Measurements from ENCODE around the gene GNGT2. TPM values are rescaled to one million over a fixed set of nuclear protein-coding genes. Genes with fewer than 3 reads are reported as not detected.

GNGT2 gene
- total RNA-seq, 2 donors from 2014 or later, result 0.56 to 0.94 TPM

DNA sequence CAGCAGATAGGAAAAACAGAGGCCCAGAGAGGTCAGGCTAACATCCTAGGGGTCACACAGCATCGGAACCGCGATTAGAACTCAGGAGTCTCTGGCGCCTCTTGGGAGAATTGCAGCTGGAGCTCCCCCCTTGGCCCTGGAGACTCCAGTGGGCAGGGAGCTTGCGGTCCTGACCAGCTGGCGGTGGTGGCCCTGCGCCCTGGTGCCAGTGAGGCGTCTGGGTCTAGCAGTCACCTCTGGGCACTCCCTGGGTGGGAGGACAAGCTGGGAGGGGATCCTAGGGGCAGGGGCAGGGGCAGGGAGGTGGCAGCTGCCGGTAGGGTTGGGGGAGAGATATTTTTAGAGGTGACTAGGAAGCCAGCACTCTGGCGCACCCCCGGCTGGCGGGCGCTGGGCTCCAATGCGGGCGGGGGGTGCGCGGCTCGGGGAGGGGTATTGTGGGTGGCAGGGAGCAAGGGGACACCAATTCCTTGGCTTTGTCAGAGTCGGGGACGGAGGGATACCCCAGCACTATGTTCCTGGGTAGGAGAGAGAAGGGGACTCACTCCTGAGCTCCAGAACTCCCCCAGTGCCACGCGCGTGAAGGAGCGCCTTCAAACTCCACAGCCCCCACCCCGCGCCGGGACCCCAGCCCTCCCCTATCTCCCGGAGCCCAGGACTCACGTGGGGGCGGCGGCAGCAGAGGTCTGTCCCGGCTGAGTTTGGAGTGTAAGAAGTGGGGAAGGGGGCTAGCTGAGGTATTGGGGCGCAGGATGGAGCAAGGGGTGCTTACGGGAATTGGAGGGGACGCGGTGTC lies 19.6 kb upstream of the GNGT2 start:
- Histone ChIP-seq H3K27me3 (peaks cover 13% of the 10 kb centered on the region), H3K27ac (no peak overlapping the region), H3K4me3 (peak overlapping the region; percentile 47), H3K4me1 (peaks cover 5% of the 10 kb centered on the region), H3K36me3 (no peaks in the 10 kb centered on the region), H3K9me3 (no peaks in the 10 kb centered on the region), H3K9ac (ENCODE audit: low read depth in 2 of 2, low read length in 2 of 2) (no peak overlapping the region)
- intact Hi-C loops (cut with DNase I), result loop anchor here (5.0 kb wide), 1 partner anchor 48 kb away; no protein-coding TSS in a partner anchor
- TF ChIP-seq, protein P1, sequence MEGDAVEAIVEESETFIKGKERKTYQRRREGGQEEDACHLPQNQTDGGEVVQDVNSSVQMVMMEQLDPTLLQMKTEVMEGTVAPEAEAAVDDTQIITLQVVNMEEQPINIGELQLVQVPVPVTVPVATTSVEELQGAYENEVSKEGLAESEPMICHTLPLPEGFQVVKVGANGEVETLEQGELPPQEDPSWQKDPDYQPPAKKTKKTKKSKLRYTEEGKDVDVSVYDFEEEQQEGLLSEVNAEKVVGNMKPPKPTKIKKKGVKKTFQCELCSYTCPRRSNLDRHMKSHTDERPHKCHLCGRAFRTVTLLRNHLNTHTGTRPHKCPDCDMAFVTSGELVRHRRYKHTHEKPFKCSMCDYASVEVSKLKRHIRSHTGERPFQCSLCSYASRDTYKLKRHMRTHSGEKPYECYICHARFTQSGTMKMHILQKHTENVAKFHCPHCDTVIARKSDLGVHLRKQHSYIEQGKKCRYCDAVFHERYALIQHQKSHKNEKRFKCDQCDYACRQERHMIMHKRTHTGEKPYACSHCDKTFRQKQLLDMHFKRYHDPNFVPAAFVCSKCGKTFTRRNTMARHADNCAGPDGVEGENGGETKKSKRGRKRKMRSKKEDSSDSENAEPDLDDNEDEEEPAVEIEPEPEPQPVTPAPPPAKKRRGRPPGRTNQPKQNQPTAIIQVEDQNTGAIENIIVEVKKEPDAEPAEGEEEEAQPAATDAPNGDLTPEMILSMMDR (IDR thresholded peaks at IDR 0.05), result no peak
- DNase-seq, result no peak

DNA sequence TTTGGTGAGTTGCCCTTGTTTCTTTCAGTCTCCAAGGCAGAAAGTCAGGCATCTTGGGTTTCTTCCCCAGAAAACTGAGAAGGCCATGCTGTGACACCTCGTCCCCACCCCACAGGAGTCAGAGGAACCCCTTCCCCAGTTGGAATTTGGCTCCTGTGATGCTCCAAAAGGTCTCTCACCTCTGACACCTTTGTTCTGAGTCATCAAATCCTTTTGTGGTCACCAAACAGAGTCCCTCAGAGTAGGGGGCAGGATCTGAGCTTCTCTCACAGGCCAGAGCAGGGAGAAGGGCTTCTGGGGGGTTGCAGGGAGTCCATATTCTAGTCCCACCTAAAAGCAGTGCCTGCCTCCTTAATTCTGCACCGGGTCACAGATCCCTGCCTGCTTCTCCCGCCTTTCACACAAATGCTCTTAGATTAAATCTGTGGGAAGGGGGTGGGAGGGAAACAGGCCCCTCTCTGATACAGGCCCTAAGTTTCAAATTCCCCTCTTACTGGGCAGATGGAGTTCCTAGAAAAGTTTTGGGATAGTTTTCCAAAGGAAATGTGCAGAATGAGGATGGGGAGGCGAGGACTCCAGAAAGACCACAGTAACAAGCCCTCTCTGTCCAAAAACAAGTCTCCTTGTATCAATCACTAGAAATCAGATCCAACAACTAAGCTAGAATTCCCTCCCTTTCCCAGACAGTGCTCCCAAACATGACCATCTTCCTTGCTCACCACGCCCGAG lies 18.9 kb upstream of the GNGT2 start:
- Histone ChIP-seq H3K4me3 (no peak overlapping the region), H3K36me3 (no peaks in the 10 kb centered on the region), H3K27me3 (peaks cover 21% of the 10 kb centered on the region), H3K9ac (ENCODE audit: low read depth in 2 of 2, low read length in 2 of 2) (no peak overlapping the region), H3K9me3 (no peaks in the 10 kb centered on the region), H3K4me1 (peaks cover 5% of the 10 kb centered on the region), H3K27ac (no peak overlapping the region)
- intact Hi-C loops (cut with DNase I), result loop anchor here (5.0 kb wide), 1 partner anchor 47 kb away; no protein-coding TSS in a partner anchor
- TF ChIP-seq, protein P1 (IDR thresholded peaks at IDR 0.05), result no peak
- DNase-seq, result no peak

- TF ChIP-seq, protein P1 (IDR thresholded peaks at IDR 0.05), result peak; percentile 62
- Histone ChIP-seq H3K4me3 (no peak overlapping the region), H3K4me1 (peaks cover 9% of the 10 kb centered on the region), H3K9me3 (no peaks in the 10 kb centered on the region), H3K27ac (no peak overlapping the region), H3K36me3 (no peaks in the 10 kb centered on the region), H3K9ac (ENCODE audit: low read depth in 2 of 2, low read length in 2 of 2) (no peak overlapping the region), H3K27me3 (peaks cover 28% of the 10 kb centered on the region)
- intact Hi-C loops (cut with DNase I), result loop anchor here (5.0 kb wide), 1 partner anchor 45 kb away; no protein-coding TSS in a partner anchor
- peak; percentile 83 for DNase-seq
Observed at GRCh38 chr17:49227436-49228261, 17.3 kb upstream of the GNGT2 start.

DNA sequence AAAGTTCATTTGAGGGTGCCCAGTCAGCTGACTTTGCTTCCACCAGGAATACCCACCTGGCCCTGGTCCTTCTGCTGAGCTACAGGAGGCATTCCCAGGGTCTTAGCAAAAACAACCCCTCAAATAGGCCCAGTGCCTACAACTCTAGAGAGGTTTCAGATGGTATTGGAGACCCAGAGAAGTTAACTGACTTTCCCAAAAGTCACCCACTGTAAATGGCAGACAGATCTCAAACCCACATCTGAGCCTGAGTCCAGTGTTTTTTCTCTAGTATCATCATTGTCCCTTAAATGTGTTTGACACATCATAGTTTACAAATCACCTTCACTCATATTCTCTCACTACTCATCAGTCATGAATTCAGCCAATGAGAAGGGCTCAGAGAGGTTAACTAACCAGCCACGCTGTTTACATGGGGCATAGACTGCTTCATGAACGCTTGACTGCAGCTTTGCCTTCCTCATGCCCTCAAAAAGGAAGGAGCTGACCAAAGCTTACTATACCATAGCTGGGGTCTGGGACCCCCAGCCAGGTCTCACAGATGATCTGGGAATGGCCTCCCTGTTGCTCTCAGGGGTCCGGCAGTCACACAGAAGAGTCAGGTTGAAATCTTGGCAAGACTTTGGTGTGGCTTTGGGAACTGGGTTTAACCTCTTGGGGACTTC lies 16.5 kb upstream of the GNGT2 start:
- TF ChIP-seq, protein P1 (IDR thresholded peaks at IDR 0.05), result no peak
- intact Hi-C loops (cut with DNase I), result loop anchor here (5.0 kb wide), 1 partner anchor 45 kb away; no protein-coding TSS in a partner anchor
- H3K27me3 ChIP-seq, result peaks cover 28% of the 10 kb centered on the region
- no peak overlapping the region for H3K27ac ChIP-seq
- H3K9ac ChIP-seq (ENCODE audit: low read depth in 2 of 2, low read length in 2 of 2), result no peak overlapping the region
- no peaks in the 10 kb centered on the region for H3K9me3 ChIP-seq
- no peaks in the 10 kb centered on the region for H3K36me3 ChIP-seq
- H3K4me3 ChIP-seq, result no peak overlapping the region
- DNase-seq, result no peak
- H3K4me1 ChIP-seq, result peaks cover 9% of the 10 kb centered on the region

Measured in colonic mucosa (tissue), 4 donors.